Gastroesophageal sphincter (tissue), 3 donors: Measurements from ENCODE around the gene LSAMP.

Experiments
- POLR2AphosphoS5 ChIP-seq: sonication (generic); formaldehyde crosslinking; IDR thresholded peaks from one replicate; pipeline ENCODE4 v1.6.1; 2017; ENCODE audit warnings: antibody characterized with exemption
- TF ChIP-seq, protein P1 (sequence below), 4 experiments: fragments of 200-600 bp in 2 of 4; fragments of 450-650 bp in 2 of 4; sonication (generic) in 1 of 4; IDR thresholded peaks; one replicate each; pipeline ENCODE4 v1.5.1; 2017 to 2019; ENCODE audit warnings: antibody characterized with exemption in 4 of 4, mild to moderate bottlenecking in 2 of 4, moderate library complexity in 2 of 4

DNA sequence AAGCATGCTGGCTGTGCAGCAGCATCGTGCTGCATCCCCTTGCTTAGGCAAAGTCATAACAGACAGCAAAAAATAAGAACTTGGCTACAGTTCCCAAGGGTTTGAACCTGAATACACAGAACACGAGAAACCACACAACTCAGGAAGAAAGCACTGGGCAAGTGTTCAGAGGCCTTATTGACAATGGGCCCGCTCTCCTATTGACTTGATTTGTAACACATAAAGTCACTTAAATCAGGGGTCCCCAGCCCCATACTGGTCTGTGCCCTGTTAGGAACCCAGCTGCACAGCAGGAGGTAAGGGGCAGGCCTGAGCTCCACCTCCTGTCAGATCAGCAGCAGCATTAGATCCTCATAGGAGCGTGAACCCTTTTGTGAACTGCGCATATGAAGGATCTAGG lies 145.1 kb downstream of the LSAMP start:
- TF ChIP-seq POLR2AphosphoS5 = no peak
- TF ChIP-seq, protein P1, sequence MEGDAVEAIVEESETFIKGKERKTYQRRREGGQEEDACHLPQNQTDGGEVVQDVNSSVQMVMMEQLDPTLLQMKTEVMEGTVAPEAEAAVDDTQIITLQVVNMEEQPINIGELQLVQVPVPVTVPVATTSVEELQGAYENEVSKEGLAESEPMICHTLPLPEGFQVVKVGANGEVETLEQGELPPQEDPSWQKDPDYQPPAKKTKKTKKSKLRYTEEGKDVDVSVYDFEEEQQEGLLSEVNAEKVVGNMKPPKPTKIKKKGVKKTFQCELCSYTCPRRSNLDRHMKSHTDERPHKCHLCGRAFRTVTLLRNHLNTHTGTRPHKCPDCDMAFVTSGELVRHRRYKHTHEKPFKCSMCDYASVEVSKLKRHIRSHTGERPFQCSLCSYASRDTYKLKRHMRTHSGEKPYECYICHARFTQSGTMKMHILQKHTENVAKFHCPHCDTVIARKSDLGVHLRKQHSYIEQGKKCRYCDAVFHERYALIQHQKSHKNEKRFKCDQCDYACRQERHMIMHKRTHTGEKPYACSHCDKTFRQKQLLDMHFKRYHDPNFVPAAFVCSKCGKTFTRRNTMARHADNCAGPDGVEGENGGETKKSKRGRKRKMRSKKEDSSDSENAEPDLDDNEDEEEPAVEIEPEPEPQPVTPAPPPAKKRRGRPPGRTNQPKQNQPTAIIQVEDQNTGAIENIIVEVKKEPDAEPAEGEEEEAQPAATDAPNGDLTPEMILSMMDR (IDR thresholded peaks at IDR 0.05) = no peak
